CD14-positive monocyte (primary cell): ENCODE data around the gene S100A14. TPM values are rescaled to one million over a fixed set of nuclear protein-coding genes. Genes with fewer than 3 reads are reported as not detected.

ENCODE experiments used
- DNase-seq, 3 donors: peaks; one replicate each; pipeline ENCODE4 v3.0.0-alpha.2; 2011 to 2022
- H2AFZ ChIP-seq: 2 replicates; pipeline ENCODE4 v1.6.0; 2012; ENCODE audit warnings: mild to moderate bottlenecking, low read depth, low read length, inconsistent platforms; ENCODE audit not compliant: insufficient read depth, poor library complexity, severe bottlenecking
- H3K27ac ChIP-seq, 2 donors: 1 replicate in 1 of 2; 2 replicates in 1 of 2; pipeline ENCODE4 v1.5.1; 2012 to 2013; ENCODE audit warnings: low read length in 2 of 2, control low read depth in 1 of 2, inconsistent platforms in 1 of 2, low read depth in 1 of 2, mild to moderate bottlenecking in 1 of 2
- H3K27me3 ChIP-seq, 2 donors: one replicate each; pipeline versions ENCODE4 v1.6.0 to v1.6.1; 2011 to 2013; ENCODE audit warnings: low read length in 2 of 2; ENCODE audit not compliant: control insufficient read depth in 2 of 2, insufficient read depth in 2 of 2
- H3K36me3 ChIP-seq, 2 donors: replicated peaks in 1 of 2; 1 replicate in 1 of 2; 2 replicates in 1 of 2; pipeline versions ENCODE4 v1.5.1 to v1.6.1; 2012 to 2013; ENCODE audit warnings: low read length in 2 of 2, control low read depth in 1 of 2, inconsistent platforms in 1 of 2, mild to moderate bottlenecking in 1 of 2; ENCODE audit not compliant: insufficient read depth in 2 of 2, control insufficient read depth in 1 of 2
- H3K4me1 ChIP-seq, 2 donors: 1 replicate in 1 of 2; 2 replicates in 1 of 2; pipeline versions ENCODE4 v1.5.1 to v1.6.1; 2012 to 2013; ENCODE audit warnings: low read length in 2 of 2, control low read depth in 1 of 2, inconsistent platforms in 1 of 2, mild to moderate bottlenecking in 1 of 2, moderate library complexity in 1 of 2; ENCODE audit not compliant: insufficient read depth in 2 of 2, control insufficient read depth in 1 of 2
- H3K4me2 ChIP-seq: replicated peaks from 2 replicates; pipeline ENCODE3; 2012; ENCODE audit warnings: low read length, moderate library complexity, mild to moderate bottlenecking; ENCODE audit not compliant: poor library complexity, severe bottlenecking; ENCODE audit errors: extremely low read depth
- H3K4me3 ChIP-seq, 3 experiments: fragments of 200-600 bp in 1 of 3; sonication (generic) in 1 of 3; replicated peaks in 1 of 3; 1 replicate in 2 of 3; 2 replicates in 1 of 3; pipeline ENCODE4 v1.5.1; 2011 to 2013; ENCODE audit warnings: low read length in 3 of 3, mild to moderate bottlenecking in 3 of 3, control low read depth in 2 of 3, low read depth in 2 of 3, inconsistent platforms in 1 of 3, moderate library complexity in 1 of 3
- H3K79me2 ChIP-seq: 2 replicates; pipeline ENCODE4 v1.6.0; 2012; ENCODE audit warnings: mild to moderate bottlenecking, control low read depth, inconsistent platforms, low read length, moderate library complexity; ENCODE audit not compliant: insufficient read depth
- H3K9ac ChIP-seq: 2 replicates; pipeline ENCODE4 v1.6.0; 2017; ENCODE audit warnings: low read length, mild to moderate bottlenecking; ENCODE audit not compliant: insufficient read depth, poor library complexity, severe bottlenecking
- H3K9me3 ChIP-seq, 2 donors: replicated peaks in 1 of 2; 1 replicate in 1 of 2; 2 replicates in 1 of 2; pipeline versions ENCODE4 v1.5.1 to v1.6.1; 2012 to 2013; ENCODE audit warnings: low read length in 2 of 2, control low read depth in 1 of 2; ENCODE audit not compliant: control insufficient read depth in 1 of 2, insufficient read depth in 1 of 2
- H4K20me1 ChIP-seq: 2 replicates; pipeline ENCODE4 v1.6.0; 2012; ENCODE audit warnings: mild to moderate bottlenecking, low read length, control low read depth, moderate library complexity; ENCODE audit not compliant: insufficient read depth
- H3K27ac Mint-ChIP-seq, 7 donors: one replicate each; pipeline ENCODE4 v1.8.0; 2020; ENCODE audit warnings: mild to moderate bottlenecking in 7 of 7, mixed read lengths in 7 of 7, moderate library complexity in 6 of 7, inconsistent platforms in 2 of 7
- H3K27me3 Mint-ChIP-seq, 3 donors: one replicate each; pipeline ENCODE4 v1.8.0; 2021 to 2022; ENCODE audit warnings: low read depth in 3 of 3, mild to moderate bottlenecking in 3 of 3, mixed read lengths in 3 of 3, moderate library complexity in 3 of 3, inconsistent platforms in 1 of 3
- H3K36me3 Mint-ChIP-seq, 2 donors: one replicate each; pipeline ENCODE4 v1.8.0; 2020; ENCODE audit warnings: mixed read lengths in 2 of 2, inconsistent platforms in 1 of 2, mild to moderate bottlenecking in 1 of 2
- H3K4me1 Mint-ChIP-seq: one replicate; pipeline ENCODE4 v1.8.0; 2020; ENCODE audit warnings: mild to moderate bottlenecking, mixed read lengths
- H3K4me3 Mint-ChIP-seq, 2 donors: one replicate each; pipeline ENCODE4 v1.8.0; 2020; ENCODE audit warnings: mild to moderate bottlenecking in 2 of 2, mixed read lengths in 2 of 2, moderate library complexity in 1 of 2
- H3K9me3 Mint-ChIP-seq, 7 donors: one replicate each; pipeline ENCODE4 v1.8.0; 2020 to 2022; ENCODE audit warnings: mixed read lengths in 7 of 7, mild to moderate bottlenecking in 6 of 7, moderate library complexity in 6 of 7, inconsistent platforms in 2 of 7
- WGBS: methylation state at CpG from one replicate; pipeline ENCODE4 v1.1.5; 2013; ENCODE audit warnings: missing lambda C conversion rate; ENCODE audit not compliant: insufficient coverage; 5-methylcytosine and 5-hydroxymethylcytosine counted together
- intact Hi-C, 2 donors: fragments of 100-400 bp; cut with micrococcal nuclease; formaldehyde crosslinking; loops; one replicate each; pipeline versions ENCODE4 v1.15.0 to v1.15.1; 2023
- polyA plus RNA-seq, 3 donors: library from polyadenylated mRNA; depleted of rRNA in 1 of 3; unstranded in 2 of 3; stranded (reverse) in 1 of 3; fragments of 300-500 nt in 2 of 3; fragments of >200 nt in 1 of 3; fragmentation: Illumina TruSeq in 2 of 3; gene quantifications; 1 replicate in 2 of 3; 2 replicates in 1 of 3; pipeline ENCODE4 v1.2.3, GENCODE V29; 2012 to 2021
- TF ChIP-seq, protein P1 (sequence below): fragments of 200-600 bp; IDR thresholded peaks from one replicate; pipeline ENCODE4 v1.8.0; 2022; ENCODE audit warnings: antibody characterized with exemption, mild to moderate bottlenecking

The S100A14 gene
- polyA plus RNA-seq, 3 donors = 0.08 TPM; not detected in 2

DNA sequence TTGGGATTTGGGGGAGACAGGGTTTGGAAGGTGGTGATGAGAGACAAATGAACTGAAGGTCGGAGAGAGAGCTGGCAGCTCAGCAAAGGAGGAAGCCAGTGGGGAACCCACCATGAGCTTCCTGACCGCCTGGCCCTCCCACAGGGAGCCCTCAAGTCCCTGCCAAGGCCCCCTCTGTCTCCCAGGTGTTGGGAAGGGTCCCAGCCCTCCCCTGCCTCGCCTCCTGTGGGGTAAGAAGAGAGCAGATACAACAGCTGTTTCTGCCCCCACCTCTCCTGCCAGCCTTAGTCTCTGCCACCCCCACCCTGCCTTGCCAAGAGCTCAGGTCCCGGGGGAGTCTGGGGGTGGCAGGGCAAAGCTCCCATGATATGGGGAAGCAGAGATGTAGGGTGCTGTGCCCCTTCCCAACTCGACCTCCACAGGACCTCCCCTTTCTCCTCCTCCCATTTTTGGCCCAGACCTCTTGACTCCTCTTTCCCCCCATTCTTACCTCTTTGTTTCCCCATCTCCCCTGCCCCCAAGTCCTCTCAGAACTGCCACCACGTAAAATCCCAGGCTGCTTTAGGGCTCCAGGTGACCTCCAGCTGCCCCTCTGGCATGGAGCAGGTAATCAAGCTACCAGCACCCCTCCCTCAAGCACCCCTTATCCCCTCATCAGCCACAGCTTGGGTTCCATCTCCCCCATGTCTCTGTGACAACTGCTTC is 12.7 kb upstream of the S100A14 start:
- Histone ChIP-seq H3K27ac (no peak overlapping the region), H3K4me3 (no peak overlapping the region), H2AFZ (no peak overlapping the region), H3K36me3 (no peaks in the 10 kb centered on the region), H3K9ac (no peak overlapping the region), H3K27me3 (peaks cover 0 to 3% of the 10 kb centered on the region in 2 donors), H3K4me2 (no peak overlapping the region), H3K9me3 (no peaks in the 10 kb centered on the region), H3K79me2 (no peaks in the 10 kb centered on the region), H4K20me1 (no peaks in the 10 kb centered on the region), H3K4me1 (peaks cover 33 to 50% of the 10 kb centered on the region in 2 donors)
- no peaks in the 10 kb centered on the region for H3K9me3 Mint-ChIP-seq
- DNase-seq = no peak
- peak overlapping the region in 1 of 7 donors; percentile 71 for H3K27ac Mint-ChIP-seq
- 49% methylated on average over 3 of the region's 6 CpGs for WGBS
- H3K36me3 Mint-ChIP-seq = peaks cover 0 to 4% of the 10 kb centered on the region in 2 donors
- no peak overlapping the region for H3K4me3 Mint-ChIP-seq
- intact Hi-C loops = loop anchor here in 1 of 2 donors (10.0 kb wide), 1 partner anchor 54 kb away; no protein-coding TSS in a partner anchor
- H3K27me3 Mint-ChIP-seq = peaks cover 11 to 16% (median 14%) of the 10 kb centered on the region in 3 donors
- TF ChIP-seq, protein P1, sequence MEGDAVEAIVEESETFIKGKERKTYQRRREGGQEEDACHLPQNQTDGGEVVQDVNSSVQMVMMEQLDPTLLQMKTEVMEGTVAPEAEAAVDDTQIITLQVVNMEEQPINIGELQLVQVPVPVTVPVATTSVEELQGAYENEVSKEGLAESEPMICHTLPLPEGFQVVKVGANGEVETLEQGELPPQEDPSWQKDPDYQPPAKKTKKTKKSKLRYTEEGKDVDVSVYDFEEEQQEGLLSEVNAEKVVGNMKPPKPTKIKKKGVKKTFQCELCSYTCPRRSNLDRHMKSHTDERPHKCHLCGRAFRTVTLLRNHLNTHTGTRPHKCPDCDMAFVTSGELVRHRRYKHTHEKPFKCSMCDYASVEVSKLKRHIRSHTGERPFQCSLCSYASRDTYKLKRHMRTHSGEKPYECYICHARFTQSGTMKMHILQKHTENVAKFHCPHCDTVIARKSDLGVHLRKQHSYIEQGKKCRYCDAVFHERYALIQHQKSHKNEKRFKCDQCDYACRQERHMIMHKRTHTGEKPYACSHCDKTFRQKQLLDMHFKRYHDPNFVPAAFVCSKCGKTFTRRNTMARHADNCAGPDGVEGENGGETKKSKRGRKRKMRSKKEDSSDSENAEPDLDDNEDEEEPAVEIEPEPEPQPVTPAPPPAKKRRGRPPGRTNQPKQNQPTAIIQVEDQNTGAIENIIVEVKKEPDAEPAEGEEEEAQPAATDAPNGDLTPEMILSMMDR = no peak
- H3K4me1 Mint-ChIP-seq = peaks cover 57% of the 10 kb centered on the region

DNA sequence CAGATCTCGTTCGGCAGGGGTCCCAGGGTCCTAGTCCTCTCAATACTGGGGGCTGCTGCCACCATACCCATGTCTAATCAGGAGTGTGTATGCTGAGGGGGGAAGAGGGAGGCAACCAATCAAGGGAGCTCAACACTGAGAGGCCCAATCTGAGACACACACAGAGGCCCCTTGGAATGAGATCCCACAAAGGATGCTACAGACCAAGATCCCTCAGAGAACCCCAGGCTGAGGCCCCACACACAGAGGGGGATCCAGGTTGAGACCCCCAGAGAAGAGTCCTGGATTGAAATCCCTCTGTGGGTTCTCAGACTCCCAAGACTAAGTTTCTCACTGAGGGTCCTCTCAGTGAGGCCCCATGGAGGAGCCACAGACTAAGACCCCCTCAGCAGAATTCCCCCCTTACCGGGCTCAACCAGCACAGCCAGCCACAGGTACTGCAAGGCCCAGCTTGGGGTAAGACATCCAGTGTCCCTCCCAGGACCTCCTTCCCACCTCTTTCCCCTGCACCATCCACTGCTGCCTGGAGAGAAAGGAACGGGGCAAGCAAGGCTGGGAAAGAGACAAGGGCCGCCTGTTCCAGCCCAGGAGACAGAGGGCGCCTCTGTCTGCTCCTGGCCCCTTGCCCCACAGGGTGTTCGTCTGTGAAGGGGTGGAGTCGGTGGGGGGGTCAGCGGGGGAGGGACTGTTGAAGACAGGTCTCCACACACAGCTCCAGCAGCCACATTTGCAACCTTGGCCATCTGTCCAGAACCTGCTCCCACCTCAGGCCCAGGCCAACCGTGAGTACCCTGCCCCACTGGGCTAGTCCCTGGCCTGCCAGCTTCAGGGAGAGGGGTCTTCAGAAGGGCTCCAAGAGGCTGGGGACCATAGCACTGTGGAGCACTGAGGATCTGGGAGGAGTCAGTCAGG is 11.8 kb upstream of the S100A14 start, which contains the start of gene S100A1:
S100A1 (plus strand) TSS at position 720 of the 912 bp plus-strand sequence. CDS start 2,088 bp downstream, outside the sequence.
- Mint-ChIP-seq H3K9me3 (no peaks in the 10 kb centered on the region), H3K27ac (peak within 1 kb of the TSS in 3 of 7 donors; percentile 21 to 71 (median 36)), H3K36me3 (peaks cover 0 to 4% of the 10 kb centered on the region in 2 donors), H3K27me3 (peaks cover 11 to 16% (median 14%) of the 10 kb centered on the region in 3 donors), H3K4me3 (peak within 1 kb of the TSS; percentile 50 to 87), H3K4me1 (peaks cover 58% of the 10 kb centered on the region)
- TF ChIP-seq, protein P1 = peak; percentile 58
- H3K79me2 ChIP-seq = no peaks in the 10 kb centered on the region
- DNase-seq = no peak
- H3K9ac ChIP-seq = peak within 1 kb of the TSS; percentile 13
- H2AFZ ChIP-seq = peak within 1 kb of the TSS; percentile 70
- H3K27me3 ChIP-seq = peaks cover 0 to 3% of the 10 kb centered on the region in 2 donors
- no peaks in the 10 kb centered on the region for H4K20me1 ChIP-seq
- WGBS = 95% methylated on average over 4 of the region's 10 CpGs
- no peaks in the 10 kb centered on the region for H3K36me3 ChIP-seq
- intact Hi-C loops = loop anchor here in 1 of 2 donors (10.0 kb wide), 1 partner anchor 53 kb away; no protein-coding TSS in a partner anchor
- no peak within 1 kb of the TSS for H3K27ac ChIP-seq
- H3K4me2 ChIP-seq = peak within 1 kb of the TSS; percentile 59
- no peaks in the 10 kb centered on the region for H3K9me3 ChIP-seq
- H3K4me1 ChIP-seq = peaks cover 35 to 51% of the 10 kb centered on the region in 2 donors
- peak within 1 kb of the TSS in 2 of 3 experiments; percentile 6 to 54 for H3K4me3 ChIP-seq
